ENCODE data around the gene CMTM7.
A peak's percentile ranks its signal among the peaks of the same experiment; 100 is the strongest.

CMTM7 gene

DNA sequence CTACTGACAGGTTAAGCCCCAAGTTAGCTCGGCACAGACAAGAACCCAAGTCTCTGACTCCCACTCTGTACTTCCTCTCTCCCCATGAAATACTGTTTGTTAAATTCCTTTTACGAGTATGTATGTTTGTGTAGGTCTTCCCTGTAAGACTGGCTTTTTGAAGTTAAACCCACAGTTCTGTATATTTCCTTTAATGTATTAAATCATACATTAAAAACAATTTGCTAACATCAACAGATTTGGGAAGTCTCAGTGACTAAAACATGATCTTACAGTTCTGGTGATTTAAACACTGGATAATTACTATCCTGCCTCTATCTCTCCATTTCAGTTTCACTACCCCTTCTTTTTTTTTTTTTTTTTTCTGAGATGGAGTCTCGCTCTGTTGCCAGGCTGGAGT is 106.6 kb downstream of the CMTM7 start:
- peak; percentile 31 for DNase-seq (ENCODE audit: low read depth)
- TF ChIP-seq, protein P1, sequence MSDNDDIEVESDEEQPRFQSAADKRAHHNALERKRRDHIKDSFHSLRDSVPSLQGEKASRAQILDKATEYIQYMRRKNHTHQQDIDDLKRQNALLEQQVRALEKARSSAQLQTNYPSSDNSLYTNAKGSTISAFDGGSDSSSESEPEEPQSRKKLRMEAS (IDR thresholded peaks at IDR 0.05; ENCODE audit: low read depth, low read length), result no peak
- TF ChIP-seq, protein P2, sequence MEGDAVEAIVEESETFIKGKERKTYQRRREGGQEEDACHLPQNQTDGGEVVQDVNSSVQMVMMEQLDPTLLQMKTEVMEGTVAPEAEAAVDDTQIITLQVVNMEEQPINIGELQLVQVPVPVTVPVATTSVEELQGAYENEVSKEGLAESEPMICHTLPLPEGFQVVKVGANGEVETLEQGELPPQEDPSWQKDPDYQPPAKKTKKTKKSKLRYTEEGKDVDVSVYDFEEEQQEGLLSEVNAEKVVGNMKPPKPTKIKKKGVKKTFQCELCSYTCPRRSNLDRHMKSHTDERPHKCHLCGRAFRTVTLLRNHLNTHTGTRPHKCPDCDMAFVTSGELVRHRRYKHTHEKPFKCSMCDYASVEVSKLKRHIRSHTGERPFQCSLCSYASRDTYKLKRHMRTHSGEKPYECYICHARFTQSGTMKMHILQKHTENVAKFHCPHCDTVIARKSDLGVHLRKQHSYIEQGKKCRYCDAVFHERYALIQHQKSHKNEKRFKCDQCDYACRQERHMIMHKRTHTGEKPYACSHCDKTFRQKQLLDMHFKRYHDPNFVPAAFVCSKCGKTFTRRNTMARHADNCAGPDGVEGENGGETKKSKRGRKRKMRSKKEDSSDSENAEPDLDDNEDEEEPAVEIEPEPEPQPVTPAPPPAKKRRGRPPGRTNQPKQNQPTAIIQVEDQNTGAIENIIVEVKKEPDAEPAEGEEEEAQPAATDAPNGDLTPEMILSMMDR (IDR thresholded peaks at IDR 0.05; ENCODE audit: low read depth, low read length), result no peak
- TF ChIP-seq POLR2A (IDR thresholded peaks at IDR 0.05; ENCODE audit: extremely low read depth, insufficient read length), result no peak
- TF ChIP-seq MYC (IDR thresholded peaks at IDR 0.05; ENCODE audit: low read depth, low read length), result no peak
- no peak overlapping the region for H3K4me3 ChIP-seq (ENCODE audit: low read depth, low read length)

DNA sequence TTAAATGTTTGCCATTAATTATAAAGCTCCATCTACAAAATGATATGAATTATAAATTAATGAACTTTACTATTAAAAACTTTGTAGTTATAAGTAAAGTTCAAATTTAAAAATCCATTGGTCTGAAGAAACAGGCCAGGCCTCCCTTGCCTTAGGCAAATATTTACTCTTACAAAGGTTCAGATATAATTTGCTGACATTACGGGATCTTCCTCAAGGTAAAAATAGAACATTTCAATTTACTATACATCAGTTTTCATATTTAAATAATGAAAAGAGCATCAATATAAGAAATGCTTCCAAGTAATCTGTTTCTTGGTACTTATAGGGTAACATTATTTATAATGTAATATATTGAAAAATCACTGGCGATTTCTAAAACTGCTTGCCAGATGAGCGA is 107.3 kb downstream of the CMTM7 start:
- no peak for DNase-seq (ENCODE audit: low read depth)
- TF ChIP-seq POLR2A (IDR thresholded peaks at IDR 0.05; ENCODE audit: extremely low read depth, insufficient read length) (no peak), MYC (IDR thresholded peaks at IDR 0.05; ENCODE audit: low read depth, low read length) (no peak)
- TF ChIP-seq, protein P1 (IDR thresholded peaks at IDR 0.05; ENCODE audit: low read depth, low read length), result no peak
- TF ChIP-seq, protein P2 (IDR thresholded peaks at IDR 0.05; ENCODE audit: low read depth, low read length), result no peak
- H3K4me3 ChIP-seq (ENCODE audit: low read depth, low read length), result no peak overlapping the region

DNA sequence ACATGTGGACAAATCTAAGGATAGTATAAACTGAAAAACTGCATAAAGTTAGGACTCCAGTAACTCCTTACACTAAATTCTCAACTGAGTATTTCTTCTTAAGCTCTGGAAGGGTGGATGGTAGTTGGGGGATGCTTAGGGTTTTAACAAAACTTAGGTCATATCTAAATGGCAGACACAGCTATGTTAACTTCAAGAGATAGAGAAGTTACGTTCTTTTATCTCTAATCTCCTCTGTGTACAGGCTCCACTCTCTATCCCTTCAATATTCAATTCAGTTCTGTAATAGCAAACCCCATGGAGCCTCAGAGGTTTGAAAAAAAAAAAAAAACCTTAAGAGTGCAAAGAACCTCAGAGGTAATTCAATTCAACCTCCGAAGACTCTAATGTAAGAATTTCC is 107.9 kb downstream of the CMTM7 start:
- no peak overlapping the region for H3K4me3 ChIP-seq (ENCODE audit: low read depth, low read length)
- DNase-seq (ENCODE audit: low read depth), result no peak
- TF ChIP-seq, protein P1 (IDR thresholded peaks at IDR 0.05; ENCODE audit: low read depth, low read length), result no peak
- TF ChIP-seq POLR2A (IDR thresholded peaks at IDR 0.05; ENCODE audit: extremely low read depth, insufficient read length), result no peak
- no peak for TF ChIP-seq MYC (IDR thresholded peaks at IDR 0.05; ENCODE audit: low read depth, low read length)
- TF ChIP-seq, protein P2 (IDR thresholded peaks at IDR 0.05; ENCODE audit: low read depth, low read length), result no peak

DNA sequence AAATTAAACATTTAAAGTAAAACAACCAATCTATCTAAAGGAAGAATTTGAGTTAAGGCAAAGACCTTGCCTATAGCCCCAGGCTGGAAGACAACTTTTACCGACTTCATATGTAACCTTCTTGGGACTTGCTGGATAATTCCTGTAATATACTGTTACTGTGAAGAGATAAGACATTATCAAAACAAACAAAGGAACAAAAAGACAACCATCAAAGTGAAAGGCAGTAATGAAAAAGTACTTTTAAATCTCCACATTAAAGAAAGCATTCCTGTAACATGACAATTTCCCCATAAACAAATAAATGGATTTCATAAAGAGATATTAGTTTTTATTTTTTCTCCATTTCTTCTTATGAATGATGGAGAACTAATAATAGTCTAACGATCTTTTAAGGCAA is 108.6 kb downstream of the CMTM7 start:
- TF ChIP-seq, protein P1 (IDR thresholded peaks at IDR 0.05; ENCODE audit: low read depth, low read length), result no peak
- TF ChIP-seq, protein P2 (IDR thresholded peaks at IDR 0.05; ENCODE audit: low read depth, low read length), result no peak
- TF ChIP-seq POLR2A (IDR thresholded peaks at IDR 0.05; ENCODE audit: extremely low read depth, insufficient read length) (no peak), MYC (IDR thresholded peaks at IDR 0.05; ENCODE audit: low read depth, low read length) (no peak)
- no peak for DNase-seq (ENCODE audit: low read depth)
- H3K4me3 ChIP-seq (ENCODE audit: low read depth, low read length), result peak overlapping the region; percentile 85

DNA sequence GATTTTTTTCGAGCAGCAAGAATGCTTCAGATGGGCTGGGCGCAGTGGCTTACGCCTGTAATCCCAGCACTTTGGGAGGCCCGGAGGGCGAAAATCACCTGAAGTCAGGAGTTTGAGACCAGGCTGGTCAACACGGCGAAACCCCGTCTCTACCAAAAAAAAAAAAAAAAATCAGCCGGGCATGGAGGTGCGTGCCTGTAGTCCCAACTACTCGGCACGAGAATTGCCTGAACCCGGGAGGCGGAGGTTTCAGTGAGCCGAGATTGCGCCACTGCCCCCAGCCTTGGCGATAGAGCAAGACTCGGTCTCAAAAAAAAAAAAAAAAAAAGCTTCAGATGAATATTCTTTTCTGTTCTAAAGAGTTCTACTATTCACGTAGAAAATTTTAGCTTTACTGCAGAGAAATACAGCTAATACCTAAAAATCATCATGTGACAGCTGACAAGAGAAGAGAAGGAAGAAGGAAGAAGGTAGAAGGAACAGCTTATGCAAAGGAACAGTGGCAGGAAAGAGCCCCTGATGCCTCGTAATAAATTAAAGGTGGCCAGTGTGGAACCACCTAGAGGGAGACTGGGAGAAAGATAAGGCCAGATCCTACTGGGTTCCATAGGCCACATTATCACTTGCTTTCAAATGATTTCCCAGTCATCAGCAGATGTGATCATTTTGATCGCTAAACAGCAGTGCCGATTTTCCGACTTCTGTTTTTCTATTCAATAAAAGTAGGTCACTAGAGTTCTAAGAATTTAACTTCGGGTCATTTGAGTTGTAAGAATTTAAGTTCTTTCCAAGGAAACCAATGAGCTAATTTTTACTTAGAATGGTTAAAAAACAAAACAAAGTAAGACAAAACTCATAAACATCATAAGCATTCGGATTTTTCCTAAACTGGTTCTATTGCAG is 109.5 kb downstream of the CMTM7 start:
- TF ChIP-seq, protein P1 (IDR thresholded peaks at IDR 0.05; ENCODE audit: low read depth, low read length), result no peak
- no peak for TF ChIP-seq MYC (IDR thresholded peaks at IDR 0.05; ENCODE audit: low read depth, low read length)
- TF ChIP-seq POLR2A (IDR thresholded peaks at IDR 0.05; ENCODE audit: extremely low read depth, insufficient read length), result no peak
- TF ChIP-seq, protein P2 (IDR thresholded peaks at IDR 0.05; ENCODE audit: low read depth, low read length), result no peak
- peak overlapping the region; percentile 85 for H3K4me3 ChIP-seq (ENCODE audit: low read depth, low read length)
- peak; percentile 60 for DNase-seq (ENCODE audit: low read depth)
